ENCODE results near the gene CDK1.

- TF ChIP-seq EZH2phosphoT487 (conservative IDR thresholded peaks at IDR 0.05; ENCODE audit: low read length) (no peak), CTCF (IDR thresholded peaks at IDR 0.05; ENCODE audit: insufficient read depth, low read length, poor library complexity, severe bottlenecking) (no peak)
Observed at GRCh38 chr10:60737242-60737641, 41.0 kb upstream of the CDK1 start.

Data from SU-DHL-6 (cell line).